GM21526 (cell line): ENCODE measurements around the gene ZNF345.

Source experiments
- ATAC-seq: cut with Tn5 transposase; IDR thresholded peaks from one replicate; pipeline ENCODE4 v1.9.1; 2021; ENCODE audit warnings: moderate library complexity; ENCODE audit not compliant: unreplicated experiment, low FRiP score

Gene ZNF345

GRCh38 chr19:36916991-36917390 lies 66.3 kb downstream of the ZNF345 start:
- ATAC-seq: no peak

GRCh38 chr19:36918090-36918489 lies 67.4 kb downstream of the ZNF345 start:
- ATAC-seq: no peak
